HepG2 (cell line): ENCODE measurements around the gene KIFC1.

Source experiments
- FOXP1 ChIP-seq, 2 experiments: fragments of 450-650 bp in 1 of 2; IDR thresholded peaks; 2 replicates each; pipeline ENCODE4 v1.6.1; 2017 to 2018; ENCODE audit warnings: antibody characterized with exemption in 1 of 2
- GFI1 ChIP-seq: sonication (generic); formaldehyde crosslinking; IDR thresholded peaks from 2 replicates; pipeline ENCODE4 v1.5.0; 2020; ENCODE audit warnings: missing genetic modification reagents, mild to moderate bottlenecking, borderline replicate concordance
- TAF1 ChIP-seq: sonication (generic); formaldehyde crosslinking; IDR thresholded peaks from 2 replicates; pipeline ENCODE4 v1.4.0; 2020; ENCODE audit warnings: missing genetic modification reagents

DNA sequence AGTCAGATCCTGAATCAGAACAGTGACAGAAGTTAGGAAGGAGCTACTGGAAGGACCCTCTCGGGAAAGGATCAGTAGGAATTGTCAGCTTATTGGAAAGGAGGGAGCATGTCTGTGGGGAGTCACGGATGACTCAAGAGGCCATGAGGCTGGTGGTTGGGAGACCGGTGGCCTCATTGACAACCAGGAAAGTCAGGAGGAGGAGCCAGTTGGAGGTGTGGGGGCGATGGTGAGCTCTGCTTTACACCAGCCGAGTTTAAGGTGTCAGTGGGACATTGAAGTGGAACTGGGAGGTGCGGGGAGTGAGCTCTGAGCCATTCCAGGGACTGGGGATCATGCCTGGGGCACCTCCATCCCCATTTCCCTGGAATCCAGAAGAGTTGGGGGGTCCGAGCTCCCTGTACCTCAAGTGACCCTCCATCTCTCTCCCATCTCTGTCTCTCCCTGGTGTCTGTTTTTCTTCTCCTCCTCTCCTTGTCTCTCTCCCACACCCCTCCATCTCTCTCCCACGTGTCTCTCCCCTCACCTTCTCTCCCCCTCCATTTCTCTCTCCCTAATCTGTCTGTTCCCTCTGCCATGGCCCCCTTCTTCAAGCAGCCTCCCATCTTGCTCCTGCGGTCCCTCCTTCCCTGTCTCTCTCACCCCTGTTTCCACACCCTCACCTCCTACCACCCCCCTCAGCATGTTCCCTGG is 48.5 kb downstream of the KIFC1 start:
- no peak for TF ChIP-seq FOXP1 (IDR thresholded peaks at IDR 0.05)
- no peak for TF ChIP-seq FOXP1 (CRISPR knock-in tag; IDR thresholded peaks at IDR 0.05)
- no peak for TF ChIP-seq TAF1 (CRISPR knock-in tag)
- no peak for TF ChIP-seq GFI1 (CRISPR knock-in tag)
